GM21367 (cell line): Measurements from ENCODE around the gene NPAS3.

Source experiments
- ATAC-seq: cut with Tn5 transposase; IDR thresholded peaks from one replicate; pipeline ENCODE4 v1.9.1; 2021; ENCODE audit not compliant: unreplicated experiment

The NPAS3 gene

GRCh38 chr14:33414041-33414440 is 475.4 kb downstream of the NPAS3 start:
- no peak for ATAC-seq

GRCh38 chr14:33420051-33420627 is 481.5 kb downstream of the NPAS3 start:
- no peak for ATAC-seq

GRCh38 chr14:33430414-33431035 is 491.8 kb downstream of the NPAS3 start:
- no peak for ATAC-seq

DNA sequence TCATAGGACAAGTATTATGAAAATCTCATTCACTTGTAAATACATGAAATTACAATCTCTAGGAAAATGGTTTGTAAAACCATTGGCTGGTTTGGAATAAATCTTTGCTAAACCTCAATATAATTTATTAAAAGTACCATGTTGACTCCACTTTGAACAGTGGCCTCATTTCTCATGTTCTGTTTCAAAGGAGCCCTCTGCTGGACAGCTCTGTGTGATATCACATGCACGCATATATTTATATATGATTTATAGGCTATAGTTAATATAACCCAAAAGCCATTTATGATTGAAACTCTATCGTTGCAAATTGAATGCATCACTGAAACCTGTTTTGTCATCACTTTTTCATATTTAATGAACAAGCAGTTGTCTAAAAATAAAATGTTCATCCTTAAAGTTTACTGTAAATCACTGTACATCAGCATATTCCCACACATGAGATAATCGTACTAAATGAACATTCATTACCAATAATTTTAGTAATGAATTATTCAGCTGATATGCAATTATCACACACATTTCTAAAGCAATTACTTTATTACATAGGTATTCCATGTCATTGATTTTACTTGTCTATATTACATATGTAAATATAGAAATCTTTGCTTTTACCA is 493.8 kb downstream of the NPAS3 start:
- ATAC-seq, result no peak

- ATAC-seq, result no peak
Measured at GRCh38 chr14:33433396-33433795, 494.7 kb downstream of the NPAS3 start.

GRCh38 chr14:33435911-33436689 is 497.4 kb downstream of the NPAS3 start:
- no peak for ATAC-seq

DNA sequence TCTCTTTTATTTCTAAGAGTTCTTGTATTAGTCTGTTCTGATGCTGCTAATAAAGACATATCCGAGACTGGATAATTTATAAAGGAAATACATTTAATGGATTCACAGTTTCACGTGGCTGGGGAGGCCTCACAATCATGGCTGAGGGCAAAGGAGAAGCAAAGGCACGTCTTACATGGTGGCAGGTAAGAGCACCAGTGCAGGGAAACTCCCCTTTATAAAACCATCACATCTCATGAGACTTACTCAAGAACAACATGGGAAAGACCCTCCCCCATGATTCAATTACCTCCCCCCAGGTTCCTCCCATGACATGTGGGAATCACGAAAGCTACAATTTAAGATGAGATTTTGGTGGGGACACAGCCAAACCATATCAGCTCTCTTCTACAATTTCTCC is 503.0 kb downstream of the NPAS3 start:
- ATAC-seq, result no peak

DNA sequence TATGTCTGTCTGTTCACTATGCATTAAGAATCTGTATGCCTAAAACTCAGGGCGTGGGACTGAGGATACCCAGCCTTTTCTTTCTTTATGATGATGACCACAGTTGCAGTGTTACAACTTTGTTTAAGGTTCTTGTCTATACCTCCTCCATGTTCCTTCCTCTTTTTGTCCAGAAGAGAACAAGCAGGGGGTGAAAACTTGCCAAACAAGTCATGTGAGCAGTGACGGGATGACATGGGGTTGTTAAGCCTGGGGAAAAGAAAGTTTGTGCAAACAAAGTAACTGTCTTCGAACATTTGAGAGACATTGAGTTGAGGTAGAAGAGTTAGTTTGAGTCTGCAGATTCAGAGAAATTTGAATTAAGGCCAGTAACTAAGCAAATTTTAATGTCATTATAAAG is 505.5 kb downstream of the NPAS3 start:
- ATAC-seq, result no peak

- no peak for ATAC-seq
Measured at GRCh38 chr14:33449268-33449667, 510.6 kb downstream of the NPAS3 start.

GRCh38 chr14:33449703-33450395 is 511.2 kb downstream of the NPAS3 start:
- no peak for ATAC-seq

DNA sequence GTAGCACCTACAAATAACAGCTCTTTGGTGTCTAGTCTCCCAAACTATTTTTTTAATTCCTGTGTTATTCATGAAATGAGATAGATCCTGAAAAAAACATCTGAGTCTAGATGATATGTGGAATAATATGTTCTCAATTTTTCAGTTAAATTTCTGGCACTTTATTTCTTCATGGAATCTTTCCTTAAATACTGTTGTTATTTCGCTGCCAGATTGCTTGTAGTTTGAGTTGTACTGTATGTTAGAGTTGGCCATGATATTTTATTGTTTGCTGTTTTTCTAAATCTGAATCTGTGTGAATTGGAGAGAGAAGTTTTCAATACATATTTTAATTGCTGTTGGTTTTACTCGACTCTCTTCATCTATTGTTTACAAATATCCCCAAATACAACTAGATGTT is 511.7 kb downstream of the NPAS3 start:
- ATAC-seq, result no peak

DNA sequence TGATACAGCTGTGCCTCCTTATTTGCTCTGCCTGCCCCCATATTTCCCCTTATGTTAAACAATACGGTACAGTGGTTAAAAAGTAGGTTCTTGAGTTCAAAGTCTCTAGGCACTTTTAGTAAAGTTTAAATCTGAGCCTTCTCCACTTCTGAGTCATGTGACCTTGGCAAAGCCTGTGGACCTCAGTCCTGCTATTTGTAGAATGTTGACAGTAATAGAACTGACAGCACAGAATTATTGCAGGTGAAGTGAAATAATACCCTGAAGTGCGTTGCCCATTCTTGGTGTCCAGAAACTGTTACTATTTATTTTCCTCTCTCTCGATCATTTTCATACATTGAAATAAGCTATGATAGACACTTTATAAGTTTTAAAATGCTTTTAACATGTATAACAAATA is 512.5 kb downstream of the NPAS3 start:
- ATAC-seq, result no peak

- no peak for ATAC-seq
Measured at GRCh38 chr14:33452995-33453394, 514.3 kb downstream of the NPAS3 start.

GRCh38 chr14:33454022-33454595 is 515.4 kb downstream of the NPAS3 start:
- no peak for ATAC-seq

- no peak for ATAC-seq
Measured at GRCh38 chr14:33454707-33455106, 516.0 kb downstream of the NPAS3 start.

DNA sequence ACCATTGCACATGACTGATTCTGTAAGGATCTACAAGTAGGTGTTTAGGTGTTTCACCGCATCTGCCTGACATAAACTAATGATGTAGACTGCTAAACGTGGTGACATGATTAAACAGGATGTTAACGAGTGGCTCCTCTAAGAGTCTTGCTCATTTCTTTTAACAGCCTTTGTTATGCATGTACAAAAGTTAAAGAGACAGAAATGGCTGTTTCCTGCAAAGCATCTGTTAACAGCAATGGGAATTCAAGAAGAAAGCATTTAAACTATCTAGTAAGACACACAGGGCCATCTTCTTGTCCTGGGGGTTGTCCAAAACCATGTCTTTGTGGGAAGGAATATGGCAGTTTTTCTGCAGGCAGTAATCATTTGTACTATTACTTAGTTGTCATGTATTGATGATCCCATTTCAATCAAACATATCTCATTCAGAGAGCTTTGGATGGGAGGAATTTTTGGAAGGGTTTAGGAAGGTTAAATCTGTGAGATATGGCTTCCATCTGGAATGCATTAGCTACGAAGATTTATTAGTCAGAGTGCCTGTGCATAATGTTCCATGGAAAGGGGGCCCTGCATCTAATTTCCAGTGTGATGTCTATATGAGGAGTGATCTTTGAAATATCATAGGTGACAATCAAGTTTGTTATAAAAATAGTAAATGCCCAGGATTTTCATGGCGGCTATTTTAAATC is 517.1 kb downstream of the NPAS3 start:
- no peak for ATAC-seq

DNA sequence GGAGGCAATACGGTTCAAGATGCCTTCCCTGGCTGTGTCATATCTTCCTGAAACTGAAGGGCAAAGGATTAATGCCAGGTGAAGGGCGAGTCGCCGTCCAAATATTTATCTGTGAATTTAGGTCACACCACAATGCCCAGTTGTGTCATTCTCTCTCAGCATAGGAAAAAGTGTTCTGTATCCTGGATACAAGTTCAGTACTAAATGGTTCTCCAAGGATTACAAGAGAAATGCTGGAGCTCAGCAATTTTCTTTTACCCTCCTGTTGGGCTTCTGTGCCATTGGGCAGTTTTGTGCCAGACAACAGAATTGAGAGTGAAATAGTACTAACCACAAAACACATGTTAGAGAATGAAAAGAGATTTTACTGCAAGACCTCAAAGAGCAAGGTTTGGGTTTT is 518.3 kb downstream of the NPAS3 start:
- ATAC-seq, result no peak

DNA sequence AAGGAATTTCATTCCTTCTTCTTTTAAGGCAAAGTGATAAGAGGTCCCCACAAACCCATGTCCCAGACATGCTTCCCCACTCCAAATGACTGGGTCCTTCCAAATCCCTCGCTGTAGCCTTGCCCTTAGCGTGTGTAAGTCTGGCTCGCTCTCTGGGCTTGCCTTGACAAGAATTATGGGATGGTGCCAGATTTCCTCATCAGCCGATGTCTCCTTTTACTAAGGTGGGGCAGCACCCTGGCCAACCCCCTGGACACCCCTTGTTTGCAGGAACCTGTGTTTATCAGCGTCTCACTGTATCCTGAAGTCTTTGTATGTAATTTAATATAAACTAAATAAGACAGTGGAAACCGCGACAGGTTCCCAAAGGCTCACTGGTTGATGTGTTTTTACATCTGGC is 518.9 kb downstream of the NPAS3 start:
- no peak for ATAC-seq

DNA sequence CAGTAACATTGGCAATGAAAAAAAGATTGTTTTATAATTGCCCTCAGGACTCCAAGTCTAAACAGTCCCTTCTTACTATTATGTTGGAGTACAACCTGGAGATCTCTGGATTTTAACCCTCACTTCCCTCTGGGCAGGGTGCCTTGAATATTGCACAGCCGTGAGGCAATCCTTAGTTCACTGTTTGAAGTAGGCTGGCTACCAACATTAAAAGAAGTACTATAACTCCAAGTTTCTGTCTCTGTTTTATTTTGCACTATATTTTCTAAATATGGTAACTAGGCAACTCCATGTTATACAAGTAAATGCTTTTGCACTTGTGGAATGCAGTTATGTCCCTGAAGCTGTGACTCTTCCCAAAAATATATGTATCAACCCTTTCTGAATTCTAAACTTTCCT is 521.5 kb downstream of the NPAS3 start:
- ATAC-seq, result no peak

- ATAC-seq, result no peak
Measured at GRCh38 chr14:33461036-33461435, 522.4 kb downstream of the NPAS3 start.
